Hippocampal formation (tissue), 2 donors: Measurements from ENCODE around the gene BMPER.

ENCODE experiments used
- DNase-seq, 2 donors: peaks; one replicate each; lab custom pipeline; 2025; lab: John Stamatoyannopoulos, UW

The BMPER gene

DNA sequence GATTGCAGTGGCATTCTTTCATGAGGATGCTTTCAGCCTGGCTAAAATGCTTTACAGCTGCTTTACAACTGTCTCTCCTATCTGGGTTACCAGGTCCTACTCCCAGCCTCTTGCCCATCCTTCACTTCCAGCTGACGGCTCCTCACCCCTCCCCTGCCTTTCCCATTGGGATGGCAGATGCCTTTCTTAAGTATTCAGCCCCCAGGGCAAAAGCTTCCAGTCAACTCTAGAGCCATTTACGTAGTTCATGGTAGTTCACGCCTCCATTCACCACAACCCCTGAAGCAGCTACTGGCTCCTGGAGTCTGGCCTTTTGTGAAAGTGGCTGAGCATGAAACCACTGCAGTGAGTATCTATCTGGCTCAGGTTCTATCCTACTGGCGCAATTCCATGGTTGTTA is 17.2 kb upstream of the BMPER start:
- DNase-seq: no peak

DNA sequence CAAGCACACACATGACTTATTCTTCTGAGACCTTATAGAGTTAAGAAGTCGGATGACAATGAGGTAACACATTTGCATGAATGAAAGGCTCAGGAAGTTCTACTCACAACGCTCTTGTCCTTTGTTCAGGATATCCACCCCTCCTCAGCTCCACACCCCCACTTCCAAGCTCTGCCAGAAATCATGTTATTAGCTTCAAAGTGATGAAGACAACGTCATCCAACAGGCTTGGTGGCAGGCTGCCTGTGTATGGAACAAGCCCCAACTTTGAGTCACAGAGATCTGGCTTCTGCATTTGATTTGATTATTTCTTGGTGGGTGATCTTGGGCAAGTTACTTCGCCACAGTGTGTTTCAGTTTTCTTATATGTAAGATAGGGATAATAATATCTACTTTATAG is 12.4 kb upstream of the BMPER start:
- DNase-seq: no peak

- no peak for DNase-seq
Measured at GRCh38 chr7:33893377-33893776, 12.0 kb upstream of the BMPER start.

- peak; percentile 66 to 78 for DNase-seq
Measured at GRCh38 chr7:33895025-33895804, 10.1 kb upstream of the BMPER start.

GRCh38 chr7:33900501-33900900 is 4.8 kb upstream of the BMPER start:
- DNase-seq: no peak

DNA sequence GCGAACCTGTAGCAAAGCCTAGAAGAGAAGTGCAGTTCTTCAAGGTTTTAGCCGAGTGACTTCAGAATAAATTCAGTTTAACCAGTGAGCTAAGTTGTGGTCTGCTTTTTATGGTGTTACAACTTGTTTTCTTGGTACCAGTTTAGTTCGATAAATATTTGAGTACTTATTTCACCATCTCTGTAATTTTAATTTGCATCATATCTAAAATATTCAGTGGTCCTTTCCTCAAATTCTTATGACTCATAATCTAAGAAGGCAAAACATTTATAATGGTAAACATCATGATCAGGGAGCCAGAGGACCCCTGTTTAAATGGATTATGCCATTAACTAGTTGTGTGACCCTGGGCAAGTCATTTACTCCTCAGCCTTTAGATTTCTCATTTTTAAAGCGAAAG is 4.1 kb upstream of the BMPER start:
- DNase-seq: no peak

DNA sequence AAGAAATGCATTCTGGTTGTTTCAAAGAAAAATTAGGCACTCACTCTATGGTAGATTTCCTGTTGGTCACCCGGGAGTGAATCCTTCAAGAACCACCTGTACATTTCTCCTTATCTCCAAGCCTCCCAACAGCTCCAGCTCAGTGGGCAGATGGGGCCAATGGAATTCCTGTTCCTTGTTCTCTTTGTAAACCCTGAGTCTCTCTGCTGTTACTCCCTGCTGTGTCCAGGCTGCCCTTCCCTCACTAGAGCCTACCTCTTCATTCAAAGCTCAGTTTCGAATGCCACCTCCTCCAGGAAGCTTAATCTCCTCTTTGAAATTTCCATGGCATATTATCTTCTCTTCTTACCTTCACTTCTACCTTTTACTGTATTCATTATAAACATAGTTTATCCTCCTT is 3.5 kb upstream of the BMPER start:
- DNase-seq: no peak

GRCh38 chr7:33902746-33903145 is 2.6 kb upstream of the BMPER start:
- no peak for DNase-seq

DNA sequence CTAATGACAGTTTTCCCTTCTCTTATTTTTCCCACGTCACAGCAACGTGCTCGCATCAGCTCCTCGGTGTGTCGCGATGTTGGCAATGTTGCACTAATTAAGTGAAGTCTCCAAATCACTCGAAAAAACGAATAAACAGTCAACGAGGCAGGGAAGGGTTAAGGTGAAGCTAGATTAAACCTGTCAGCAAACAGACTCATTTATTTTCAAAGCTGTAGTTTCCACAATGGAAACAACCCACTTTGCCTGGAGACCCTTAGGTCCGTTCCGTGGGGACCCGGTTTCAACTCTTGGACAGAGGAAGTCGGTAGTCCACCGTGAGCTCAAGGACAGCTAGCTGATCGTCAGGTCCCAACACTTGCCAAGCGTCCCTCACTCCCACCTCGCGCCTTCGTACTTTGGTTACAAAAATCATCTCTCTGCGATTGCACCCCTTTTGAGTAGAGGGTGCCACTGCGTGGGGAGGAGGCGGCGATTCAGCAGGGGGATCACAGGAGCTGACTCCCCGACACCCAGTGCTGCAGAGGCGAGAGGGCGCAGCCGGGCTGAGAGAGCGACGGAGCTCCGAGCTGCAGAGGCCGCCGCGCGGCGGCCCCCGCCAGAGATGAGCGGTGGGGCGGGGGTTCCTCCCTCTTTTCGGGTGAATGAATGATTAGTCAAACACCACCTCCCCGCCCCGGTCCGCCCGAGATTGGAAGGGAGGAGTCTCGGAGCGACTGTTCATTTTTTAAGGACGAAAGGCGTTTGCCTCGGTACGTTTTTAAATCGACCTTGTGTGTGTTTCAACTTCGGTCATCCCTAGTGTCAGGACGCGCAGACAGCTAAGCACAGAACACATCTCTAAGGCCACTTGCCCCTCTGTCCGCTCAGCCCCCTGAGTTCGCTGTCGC is 1.3 kb upstream of the BMPER start:
- DNase-seq: peak; percentile 22 to 50

- DNase-seq: peak in 1 of 2 donors; percentile 29
Measured at GRCh38 chr7:33904681-33905388, 504 bp upstream of the BMPER start.

GRCh38 chr7:33906697-33907096 is 1.4 kb downstream of the BMPER start:
- no peak for DNase-seq

GRCh38 chr7:33907625-33908024 is 2.3 kb downstream of the BMPER start:
- no peak for DNase-seq

DNA sequence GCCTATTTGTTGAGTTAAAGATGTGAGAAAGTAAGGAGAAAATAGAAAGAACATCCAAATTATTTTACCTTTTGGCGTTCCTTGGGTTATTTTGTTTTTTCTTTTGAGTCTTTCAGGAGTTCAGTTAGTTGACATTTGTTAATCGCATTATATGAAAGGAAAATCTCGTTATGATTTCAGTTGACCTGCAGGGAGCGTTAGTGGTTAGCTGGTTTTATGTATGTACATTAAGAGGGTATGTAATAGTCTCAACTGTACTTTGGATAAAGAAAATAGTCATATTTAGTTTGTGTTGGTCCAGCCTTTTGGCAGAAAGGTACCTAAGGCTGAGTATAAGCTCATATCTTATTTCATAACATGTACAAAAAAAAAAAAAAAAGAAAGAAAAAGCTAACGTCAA is 4.0 kb downstream of the BMPER start:
- DNase-seq: no peak

GRCh38 chr7:33909755-33910154 is 4.4 kb downstream of the BMPER start:
- DNase-seq: no peak

DNA sequence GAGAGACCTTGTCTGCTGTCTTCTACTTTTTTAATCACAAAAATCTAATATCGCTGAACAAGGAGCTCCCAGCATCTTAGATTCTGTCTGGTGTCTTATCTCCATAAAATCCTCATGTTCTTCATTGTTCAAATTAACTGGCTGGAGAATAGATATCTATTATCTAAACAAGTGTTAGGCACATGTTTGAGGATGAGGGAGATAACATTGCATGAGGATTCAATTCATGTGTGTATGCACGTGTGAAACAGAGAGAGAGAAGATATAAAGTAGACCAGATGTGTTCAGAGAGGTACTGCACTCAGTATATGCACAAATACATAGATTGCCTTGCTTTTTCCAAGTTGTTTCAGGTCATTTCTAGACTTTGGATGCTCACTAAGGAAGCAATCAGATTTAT is 5.4 kb downstream of the BMPER start:
- no peak for DNase-seq

DNA sequence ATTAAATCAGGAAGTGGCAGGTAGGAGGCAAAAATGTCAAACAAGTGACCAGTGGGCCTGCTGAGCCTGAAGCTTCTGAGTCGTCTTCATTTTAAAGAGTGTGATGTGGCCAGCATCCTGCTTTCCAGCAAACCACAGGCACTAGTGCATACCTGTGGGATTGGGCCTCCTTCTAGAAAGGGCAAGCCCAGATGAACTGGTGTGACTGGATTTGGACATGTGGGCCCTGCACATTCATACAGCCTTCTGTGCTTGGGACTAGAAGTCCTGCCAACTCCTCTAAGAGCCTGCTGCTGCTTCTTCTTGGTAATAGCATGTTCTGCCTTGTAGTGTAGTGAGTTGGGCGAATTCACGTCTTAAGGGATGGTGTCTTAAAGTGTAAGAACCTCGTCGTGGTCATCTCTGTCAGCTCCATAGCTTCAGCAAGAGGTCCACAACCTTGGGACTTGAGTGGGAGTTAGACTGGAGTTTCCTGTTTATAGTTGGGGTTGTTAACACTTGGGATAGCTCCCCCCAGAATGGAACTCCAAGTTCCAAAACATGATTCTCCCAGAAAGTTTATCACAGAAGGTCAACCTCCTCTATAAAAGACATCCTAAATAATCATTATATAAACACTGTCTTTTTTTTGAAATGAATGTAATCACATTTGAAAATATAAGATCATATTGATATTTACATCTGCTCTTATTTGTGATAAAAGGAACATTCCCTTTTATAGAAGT is 11.2 kb downstream of the BMPER start:
- DNase-seq: no peak

DNA sequence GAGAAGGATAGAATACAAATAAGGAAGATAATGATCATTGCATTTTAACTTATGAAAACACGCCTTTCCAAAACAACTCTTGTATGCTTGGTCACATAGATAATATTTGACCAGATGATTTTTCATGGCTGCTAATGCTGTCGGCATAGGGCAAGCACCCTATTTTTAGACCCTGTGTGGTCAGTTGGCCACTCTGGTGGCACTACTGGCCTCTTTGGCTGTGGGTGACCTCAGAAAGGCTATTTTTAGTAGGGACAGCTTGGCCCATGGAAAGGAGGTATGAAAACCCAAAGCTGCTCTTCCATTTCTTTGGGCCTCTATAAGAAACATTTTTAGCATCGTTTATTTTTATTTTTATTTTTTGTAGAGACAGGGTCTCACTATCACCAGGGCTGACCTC is 12.3 kb downstream of the BMPER start:
- DNase-seq: no peak

- DNase-seq: no peak
Measured at GRCh38 chr7:33918438-33919143, 13.3 kb downstream of the BMPER start.

DNA sequence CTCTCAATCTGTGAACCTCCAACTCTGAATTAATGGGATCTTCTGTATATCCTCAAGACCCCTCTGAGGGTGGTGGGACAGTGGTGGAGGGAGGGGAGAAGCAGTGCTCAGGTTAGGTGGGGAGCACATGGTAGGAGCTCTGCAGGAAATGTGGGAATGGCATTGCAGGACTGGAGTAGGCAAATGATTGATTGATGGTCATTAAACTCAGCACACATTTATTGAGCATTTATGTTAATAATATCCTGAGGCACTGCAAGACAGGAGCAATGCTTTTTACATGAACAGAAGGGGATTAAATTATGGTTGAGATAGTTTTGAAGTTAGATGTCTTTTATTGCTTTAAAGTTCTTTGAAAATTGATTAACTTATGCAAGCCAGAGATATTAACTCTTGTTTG is 14.1 kb downstream of the BMPER start:
- DNase-seq: no peak

DNA sequence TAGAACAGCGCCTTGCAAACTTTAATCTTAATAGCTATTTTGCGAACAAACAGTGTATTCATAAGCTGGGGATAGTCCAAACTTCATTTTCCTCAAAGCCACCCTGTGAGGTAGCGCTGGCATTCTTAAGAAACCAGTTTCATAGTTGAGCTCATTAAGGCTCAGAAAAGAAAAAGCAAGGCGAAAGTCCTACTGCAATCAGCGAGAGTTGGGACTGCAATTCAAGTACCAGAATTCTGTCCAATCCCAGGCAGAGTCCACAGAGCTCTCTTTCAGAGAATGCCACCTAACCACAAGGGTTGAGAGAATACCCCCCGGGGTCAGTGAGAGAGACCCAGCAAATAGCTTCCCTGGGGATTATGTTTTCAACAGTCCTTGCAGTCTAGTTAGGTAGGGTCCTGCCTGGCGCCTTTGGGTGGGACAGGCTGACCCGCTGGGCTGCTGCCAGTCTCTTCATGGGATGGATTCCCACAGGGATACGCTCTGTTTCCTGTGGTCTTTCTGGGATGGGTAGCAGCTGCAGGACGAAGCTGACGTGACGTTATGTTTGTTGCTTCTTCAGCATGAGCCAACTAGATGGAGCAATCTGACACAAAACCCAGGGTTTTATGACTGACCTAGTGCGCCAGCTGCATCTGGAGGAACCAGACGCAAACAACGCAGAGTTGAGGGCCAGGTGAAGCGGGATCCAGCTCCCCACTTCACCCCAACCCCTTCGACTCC is 16.0 kb downstream of the BMPER start:
- no peak for DNase-seq

DNA sequence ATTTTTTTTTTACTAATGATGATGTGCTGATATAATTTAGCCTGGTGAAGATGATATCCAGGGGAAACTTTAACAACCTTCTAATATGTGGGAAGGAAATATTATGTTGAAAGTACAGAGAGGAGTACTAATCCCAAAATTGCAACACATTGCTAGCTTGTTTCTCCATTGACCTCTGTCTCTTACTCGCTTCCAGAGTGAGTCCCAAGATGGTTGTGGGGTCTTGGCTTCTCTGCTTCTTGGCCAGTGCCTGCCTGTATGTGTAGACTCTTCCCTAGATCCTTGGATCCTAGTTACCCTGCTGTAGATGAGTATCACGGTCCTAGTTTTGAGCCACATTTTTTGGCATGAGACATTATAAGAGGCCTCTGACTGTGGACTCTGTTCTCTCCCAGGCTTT is 17.5 kb downstream of the BMPER start:
- DNase-seq: no peak
